ENCODE data around the gene HPSE2.
"Not testable (repeated sequence)": the region's sequence is repeated elsewhere in the genome, so short reads cannot be mapped to it uniquely, and the experiment has no call there.

Gene HPSE2

GRCh38 chr10:99005254-99005653 is 230.4 kb downstream of the HPSE2 start:
- DNase-seq (ENCODE audit: low read depth in 2 of 2), result no peak

GRCh38 chr10:99004738-99005137 is 230.9 kb downstream of the HPSE2 start:
- no peak for DNase-seq (ENCODE audit: low read depth in 2 of 2)

- DNase-seq (ENCODE audit: low read depth in 2 of 2), result no peak
Observed at GRCh38 chr10:99002392-99002791, 233.3 kb downstream of the HPSE2 start.

GRCh38 chr10:98997596-98997995 is 238.1 kb downstream of the HPSE2 start:
- DNase-seq (ENCODE audit: low read depth in 2 of 2), result no peak

- no peak for DNase-seq (ENCODE audit: low read depth in 2 of 2)
Observed at GRCh38 chr10:98994030-98994429, 241.6 kb downstream of the HPSE2 start.

- not testable (repeated sequence) for DNase-seq (ENCODE audit: low read depth in 2 of 2)
Observed at GRCh38 chr10:98983751-98984150, 251.9 kb downstream of the HPSE2 start.

DNA sequence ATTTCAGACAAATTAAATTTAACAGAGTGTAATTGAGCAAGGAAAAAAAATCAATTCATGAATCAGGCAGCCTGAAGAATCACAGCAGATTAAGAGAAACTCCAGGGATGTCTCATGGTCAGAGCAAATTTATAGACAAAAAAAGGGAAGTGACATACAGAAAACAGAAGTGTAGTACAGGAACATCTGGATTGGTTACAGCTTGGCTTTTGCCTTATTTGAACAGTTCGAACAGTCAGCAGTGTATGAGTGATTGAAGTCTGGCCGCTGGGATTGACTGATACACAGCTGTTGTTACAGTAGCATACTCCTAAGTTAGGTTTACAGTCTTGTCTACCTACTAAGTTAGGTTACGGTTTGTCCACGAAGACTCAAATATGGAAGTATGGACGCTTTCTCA is 255.3 kb downstream of the HPSE2 start:
- DNase-seq (ENCODE audit: low read depth in 2 of 2), result no peak

DNA sequence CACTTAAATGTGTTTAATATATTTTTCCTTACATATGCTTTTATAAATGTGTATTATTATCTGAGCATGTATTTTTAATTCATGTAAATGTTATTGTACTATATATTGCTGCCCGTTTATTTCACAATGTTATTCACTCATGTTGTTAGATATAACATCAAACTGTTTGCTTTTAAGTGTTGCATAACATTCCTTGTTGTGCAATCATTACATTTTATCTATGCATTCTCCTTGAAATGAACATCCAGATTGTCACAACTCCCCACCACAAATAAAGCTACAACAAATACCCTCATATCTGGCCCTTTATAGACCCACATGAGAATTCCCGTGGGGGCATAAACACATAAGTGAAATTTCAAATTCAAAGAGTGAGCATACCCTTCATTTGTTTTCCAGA is 264.2 kb downstream of the HPSE2 start:
- DNase-seq (ENCODE audit: low read depth in 2 of 2), result no peak

DNA sequence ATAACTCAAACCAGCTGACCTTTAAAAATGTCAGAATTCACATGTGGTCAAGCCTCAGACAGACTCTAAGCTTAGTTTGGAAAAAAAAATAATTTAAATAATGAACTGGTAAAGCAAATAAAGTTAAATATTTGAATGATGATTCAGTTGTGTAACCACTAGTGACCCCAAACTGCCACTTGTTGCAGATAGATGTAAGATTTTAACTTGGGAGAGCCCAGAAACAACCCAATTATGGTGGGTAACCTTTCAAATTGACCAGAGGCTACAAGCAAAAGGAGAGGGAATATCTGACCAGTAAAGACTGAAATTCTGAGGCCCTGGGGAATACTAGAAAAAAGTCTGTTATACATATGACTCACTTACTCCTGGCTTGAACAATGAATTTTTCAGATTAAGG is 268.1 kb downstream of the HPSE2 start:
- DNase-seq (ENCODE audit: low read depth in 2 of 2), result no peak

DNA sequence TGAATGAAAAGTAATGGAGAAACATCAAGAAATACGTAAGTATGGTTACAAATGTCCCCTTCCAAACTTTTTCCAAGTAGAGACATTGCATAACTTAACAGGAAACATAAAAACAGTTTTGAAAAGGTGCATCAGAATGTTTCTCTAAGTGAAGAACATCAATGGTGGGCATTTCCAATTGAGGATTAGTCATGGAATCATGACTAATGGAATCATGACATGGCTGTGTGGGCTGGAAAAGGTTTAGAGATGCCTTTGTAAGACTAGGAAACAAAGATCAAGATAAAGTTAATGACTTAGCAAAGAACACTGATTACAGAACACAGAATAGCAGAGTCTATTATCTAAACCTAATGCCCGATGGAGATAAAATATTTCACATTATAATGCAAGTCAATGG is 272.0 kb downstream of the HPSE2 start:
- DNase-seq (ENCODE audit: low read depth in 2 of 2), result no peak

GRCh38 chr10:98959379-98959778 is 276.3 kb downstream of the HPSE2 start:
- DNase-seq (ENCODE audit: low read depth in 2 of 2), result no peak

- no peak for DNase-seq (ENCODE audit: low read depth in 2 of 2)
Observed at GRCh38 chr10:98957801-98958200, 277.9 kb downstream of the HPSE2 start.

DNA sequence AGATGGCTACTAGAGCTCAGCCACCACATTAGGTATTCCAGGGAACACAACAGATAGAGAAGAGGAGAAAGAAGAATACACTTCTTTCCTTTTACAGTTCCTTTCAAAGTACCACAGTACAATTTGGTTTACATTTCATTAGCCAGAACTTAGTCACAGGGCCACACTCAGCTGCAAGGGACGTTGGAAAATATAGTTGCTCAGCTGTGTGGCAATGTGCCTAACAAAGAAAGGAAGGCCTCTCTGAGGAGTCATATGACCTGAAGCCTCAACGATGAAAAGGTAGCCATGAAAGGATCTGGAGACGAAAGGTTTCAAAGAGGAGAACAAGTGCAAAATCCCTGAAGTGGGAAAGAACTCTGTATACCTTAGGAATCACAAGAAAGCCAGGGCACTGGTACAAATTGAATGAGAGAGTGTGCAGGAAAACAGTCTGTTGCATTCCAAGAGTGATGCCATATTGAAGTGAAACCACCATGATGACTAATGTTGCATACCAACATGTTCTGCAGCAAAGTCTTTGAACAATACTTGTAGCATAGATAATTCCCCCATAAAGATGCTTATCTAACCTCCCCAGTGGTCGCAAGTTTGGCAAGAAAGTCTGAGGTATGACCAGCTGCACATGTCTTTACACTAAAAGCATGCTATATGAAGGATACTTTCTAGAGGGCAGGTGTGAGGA is 278.9 kb downstream of the HPSE2 start:
- peak; percentile 15 to 21 for DNase-seq (ENCODE audit: low read depth in 2 of 2)

GRCh38 chr10:98953251-98953650 is 282.4 kb downstream of the HPSE2 start:
- DNase-seq (ENCODE audit: low read depth in 2 of 2), result no peak

DNA sequence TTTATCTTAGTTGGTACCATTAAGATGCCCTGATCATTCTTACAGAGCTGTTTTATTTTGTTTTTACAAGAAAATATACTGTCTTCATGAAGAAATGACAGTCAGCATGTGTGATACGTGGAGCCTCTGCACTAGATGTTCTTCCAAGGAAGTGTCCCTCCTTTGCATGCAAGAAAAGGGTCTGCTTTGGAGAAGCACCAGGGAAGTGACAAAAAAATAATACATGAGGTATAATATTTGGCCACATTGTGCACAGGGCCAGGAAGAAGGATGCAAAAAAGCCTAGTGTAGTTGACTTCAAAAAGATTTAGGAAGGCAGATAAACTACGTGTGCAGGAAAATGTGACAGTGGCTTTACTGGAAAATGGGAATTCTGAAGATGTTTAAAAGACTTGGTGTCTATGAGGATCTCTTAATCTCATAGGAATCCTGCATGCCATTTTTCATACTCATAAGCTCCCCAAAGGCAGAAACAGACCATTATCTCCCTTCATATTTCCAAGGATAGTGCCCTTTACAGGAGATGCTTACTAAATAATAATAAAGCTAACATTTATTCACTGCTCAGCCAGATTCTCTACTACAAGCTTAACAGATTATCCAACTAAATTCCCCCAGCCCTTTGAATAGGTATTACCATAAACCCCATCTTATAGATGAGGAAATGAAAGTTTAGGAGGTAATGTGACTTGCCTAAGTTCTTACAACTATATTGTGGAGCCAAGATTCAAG is 284.2 kb downstream of the HPSE2 start:
- no peak for DNase-seq (ENCODE audit: low read depth in 2 of 2)

- no peak for DNase-seq (ENCODE audit: low read depth in 2 of 2)
Observed at GRCh38 chr10:98950106-98950505, 285.5 kb downstream of the HPSE2 start.

GRCh38 chr10:98949306-98949705 is 286.3 kb downstream of the HPSE2 start:
- DNase-seq (ENCODE audit: low read depth in 2 of 2), result no peak

DNA sequence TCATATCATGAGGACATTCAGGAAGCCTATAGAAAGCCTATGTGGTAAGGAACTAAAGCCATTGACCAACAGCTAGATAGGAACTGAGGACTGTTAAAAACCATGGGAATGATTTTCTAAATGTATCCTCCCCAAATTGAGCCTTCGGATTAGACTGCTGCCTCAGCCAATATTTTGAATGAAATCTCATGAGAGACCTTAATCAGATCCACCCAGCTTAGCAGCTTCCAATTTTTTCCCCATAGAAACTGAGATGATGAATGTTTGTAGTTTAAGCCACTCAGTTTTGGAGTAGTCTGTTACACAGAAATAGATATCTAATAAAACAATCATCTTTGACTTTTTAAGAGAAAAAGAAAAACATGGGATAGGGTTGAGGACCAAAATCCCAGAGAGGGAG is 292.0 kb downstream of the HPSE2 start:
- no peak for DNase-seq (ENCODE audit: low read depth in 2 of 2)

DNA sequence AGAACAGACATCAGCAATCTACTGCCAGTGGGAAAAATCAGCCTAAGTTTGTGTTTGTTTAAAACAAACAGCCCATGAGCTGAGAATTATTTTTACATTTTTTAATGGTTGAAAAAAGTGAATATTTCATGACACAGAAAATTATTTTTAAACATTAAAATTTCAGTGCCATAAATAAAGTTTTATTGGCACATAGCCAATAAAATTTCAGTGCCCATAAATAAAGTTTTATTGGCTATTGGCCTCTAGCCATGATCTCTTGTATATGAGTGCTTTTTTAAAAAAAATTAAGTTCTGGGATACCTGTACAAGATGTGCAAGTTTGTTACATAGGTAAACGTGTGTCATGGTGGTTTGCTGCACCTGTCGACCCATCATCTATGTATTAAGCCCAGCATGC is 305.9 kb downstream of the HPSE2 start:
- DNase-seq (ENCODE audit: low read depth in 2 of 2), result no peak

DNA sequence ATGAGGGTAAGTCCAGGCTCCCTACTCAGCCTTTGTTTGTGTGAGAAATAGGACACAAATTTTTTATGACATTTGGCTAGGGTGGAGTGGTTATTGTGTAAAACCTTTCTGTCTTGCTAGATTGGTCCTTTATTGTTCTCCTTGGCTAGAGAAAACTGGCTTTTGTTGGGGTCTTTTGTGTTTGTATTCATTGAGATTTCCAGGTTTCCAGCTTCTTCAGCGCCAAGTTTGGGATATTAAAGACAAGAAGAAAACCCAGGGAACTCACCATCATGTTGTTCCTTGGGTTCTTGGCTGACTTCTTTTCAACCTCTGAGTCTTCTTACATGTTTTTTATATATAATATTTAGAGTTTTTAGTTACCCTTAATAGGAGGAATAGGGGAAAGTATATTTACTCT is 310.0 kb downstream of the HPSE2 start:
- DNase-seq (ENCODE audit: low read depth in 2 of 2), result no peak

- no peak for DNase-seq (ENCODE audit: low read depth in 2 of 2)
Observed at GRCh38 chr10:98924526-98924925, 311.1 kb downstream of the HPSE2 start.

GRCh38 chr10:98921316-98921715 is 314.3 kb downstream of the HPSE2 start:
- no peak for DNase-seq (ENCODE audit: low read depth in 2 of 2)

DNA sequence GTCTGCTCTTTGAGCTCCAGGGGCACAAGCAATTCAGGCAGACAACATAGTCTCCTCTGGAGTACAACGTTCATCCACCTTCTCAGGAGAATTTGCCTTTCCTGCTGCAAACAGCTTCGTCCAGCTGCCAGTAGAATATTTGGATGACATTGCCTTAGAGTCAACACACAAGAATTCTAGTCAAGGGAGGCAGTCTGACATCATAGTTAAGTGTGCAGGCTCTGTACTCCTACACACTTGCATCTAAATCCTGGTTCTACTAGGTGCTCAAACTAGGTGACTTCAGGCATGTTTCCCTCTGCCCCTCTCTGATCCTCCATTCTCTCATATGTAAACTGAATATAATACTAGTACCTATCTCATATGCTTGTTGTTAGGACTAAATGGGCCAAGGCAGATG is 314.8 kb downstream of the HPSE2 start:
- no peak for DNase-seq (ENCODE audit: low read depth in 2 of 2)

- DNase-seq (ENCODE audit: low read depth in 2 of 2), result no peak
Observed at GRCh38 chr10:98920360-98920759, 315.3 kb downstream of the HPSE2 start.

All from fibroblast of skin of left quadriceps (primary cell).